ENCODE measurements around the gene KCTD20. TPM values are rescaled to one million over a fixed set of nuclear protein-coding genes. Genes with fewer than 3 reads are reported as not detected.

The KCTD20 gene
- total and polyA plus RNA-seq, 2 experiments from 2014 or later, result 7.4 to 25.0 TPM

GRCh38 chr6:36455486-36456027 is 12.8 kb downstream of the KCTD20 start (continued):
- TF ChIP-seq ZNF462 (CRISPR knock-in tag; IDR thresholded peaks at IDR 0.05), result no peak
- TF ChIP-seq JUNB (IDR thresholded peaks at IDR 0.05; ENCODE audit: unreplicated experiment), result no peak
- TF ChIP-seq CTCF (conservative IDR thresholded peaks at IDR 0.05; ENCODE audit: low read depth in 2 of 2), result no peak
- TF ChIP-seq POLR2AphosphoS5 (IDR thresholded peaks at IDR 0.05; ENCODE audit: low read depth), result no peak
- TF ChIP-seq, protein P1, sequence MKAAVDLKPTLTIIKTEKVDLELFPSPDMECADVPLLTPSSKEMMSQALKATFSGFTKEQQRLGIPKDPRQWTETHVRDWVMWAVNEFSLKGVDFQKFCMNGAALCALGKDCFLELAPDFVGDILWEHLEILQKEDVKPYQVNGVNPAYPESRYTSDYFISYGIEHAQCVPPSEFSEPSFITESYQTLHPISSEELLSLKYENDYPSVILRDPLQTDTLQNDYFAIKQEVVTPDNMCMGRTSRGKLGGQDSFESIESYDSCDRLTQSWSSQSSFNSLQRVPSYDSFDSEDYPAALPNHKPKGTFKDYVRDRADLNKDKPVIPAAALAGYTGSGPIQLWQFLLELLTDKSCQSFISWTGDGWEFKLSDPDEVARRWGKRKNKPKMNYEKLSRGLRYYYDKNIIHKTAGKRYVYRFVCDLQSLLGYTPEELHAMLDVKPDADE (IDR thresholded peaks at IDR 0.05), result no peak

GRCh38 chr6:36459501-36459900 is 16.7 kb downstream of the KCTD20 start:
- Histone ChIP-seq H3K27me3 (ENCODE audit: insufficient read depth) (no peaks in the 10 kb centered on the region), H3K36me3 (ENCODE audit: insufficient read depth) (no peaks in the 10 kb centered on the region), H3K79me2 (replicated peaks; ENCODE audit: insufficient read depth) (peaks cover 98% of the 10 kb centered on the region), H3K9me2 (ENCODE audit: insufficient read depth) (no peaks in the 10 kb centered on the region), H2AFZ (no peak overlapping the region), H3K4me2 (no peak overlapping the region), H3K27ac (ENCODE audit: low read depth) (no peak overlapping the region), H4K20me1 (replicated peaks; ENCODE audit: insufficient read depth) (peaks cover 11% of the 10 kb centered on the region), H3K4me1 (ENCODE audit: insufficient read depth) (peaks cover 15% of the 10 kb centered on the region), H3K4me3 (no peak overlapping the region), H3F3A (replicated peaks; ENCODE audit: low read depth) (no peaks in the 10 kb centered on the region)
- ATAC-seq (no peak), DNase-seq (ENCODE audit: low spot score) (no peak)
- H3K4me3 Mint-ChIP-seq, result no peak overlapping the region
- TF ChIP-seq CTCF (conservative IDR thresholded peaks at IDR 0.05; ENCODE audit: low read depth in 2 of 2), result no peak
- no peak for TF ChIP-seq JUNB (IDR thresholded peaks at IDR 0.05; ENCODE audit: unreplicated experiment)
- no peak for TF ChIP-seq EZH2 (IDR thresholded peaks at IDR 0.05; ENCODE audit: low read depth, unreplicated experiment)
- no peak for TF ChIP-seq POLR2AphosphoS5 (IDR thresholded peaks at IDR 0.05; ENCODE audit: low read depth)
- peaks cover 3% of the 10 kb centered on the region; the same call in 2 of the 3 replicates for H3K36me3 Mint-ChIP-seq (ENCODE audit: low read depth)
- H3K4me1 Mint-ChIP-seq, result peaks cover 22% of the 10 kb centered on the region
- H3K27ac Mint-ChIP-seq, result no peak overlapping the region
- H3K27me3 Mint-ChIP-seq (ENCODE audit: insufficient read depth, low read depth, poor library complexity), result peaks cover 5% of the 10 kb centered on the region
- H3K9me3 Mint-ChIP-seq, result no peaks in the 10 kb centered on the region
